Tongue (tissue), 2 donors: ENCODE data around the gene FBN2. TPM values are rescaled to one million over a fixed set of nuclear protein-coding genes. Genes with fewer than 3 reads are reported as not detected.
"Not testable (repeated sequence)": the region's sequence is repeated elsewhere in the genome, so short reads cannot be mapped to it uniquely, and the experiment has no call there.

Experiments
- DNase-seq: peaks from one replicate; pipeline ENCODE4 v3.0.0-alpha.2; 2015
- total RNA-seq: library from RNA; depleted of rRNA; stranded (reverse); fragments of >200 nt; gene quantifications from one replicate; pipeline ENCODE4 v1.2.3, GENCODE V29; 2014

The FBN2 gene
- total RNA-seq, 1 donor from 2014 or later = 215 TPM

- DNase-seq = no peak
Measured at GRCh38 chr5:128478386-128479368, 59.4 kb downstream of the FBN2 start.

GRCh38 chr5:128477944-128478343 is 60.1 kb downstream of the FBN2 start:
- DNase-seq = no peak

- DNase-seq = no peak
Measured at GRCh38 chr5:128475693-128476092, 62.4 kb downstream of the FBN2 start.

- DNase-seq = no peak
Measured at GRCh38 chr5:128472919-128473318, 65.1 kb downstream of the FBN2 start.

- no peak for DNase-seq
Measured at GRCh38 chr5:128472036-128472435, 66.0 kb downstream of the FBN2 start.

- no peak for DNase-seq
Measured at GRCh38 chr5:128470663-128471062, 67.4 kb downstream of the FBN2 start.

GRCh38 chr5:128469912-128470311 is 68.1 kb downstream of the FBN2 start:
- DNase-seq = no peak

- DNase-seq = peak; percentile 60
Measured at GRCh38 chr5:128466980-128467379, 71.1 kb downstream of the FBN2 start.

- peak; percentile 91 for DNase-seq
Measured at GRCh38 chr5:128466554-128466953, 71.5 kb downstream of the FBN2 start.

GRCh38 chr5:128464596-128464995 is 73.4 kb downstream of the FBN2 start:
- no peak for DNase-seq

- peak; percentile 57 for DNase-seq
Measured at GRCh38 chr5:128462330-128462729, 75.7 kb downstream of the FBN2 start.

GRCh38 chr5:128457147-128457915 is 80.7 kb downstream of the FBN2 start:
- DNase-seq = not testable (repeated sequence)

GRCh38 chr5:128455841-128456361 is 82.1 kb downstream of the FBN2 start:
- peak; percentile 89 for DNase-seq

- DNase-seq = peak; percentile 55
Measured at GRCh38 chr5:128453121-128453520, 84.9 kb downstream of the FBN2 start.

GRCh38 chr5:128447224-128447623 is 90.8 kb downstream of the FBN2 start:
- not testable (repeated sequence) for DNase-seq

- peak; percentile 50 for DNase-seq
Measured at GRCh38 chr5:128441941-128442350, 96.1 kb downstream of the FBN2 start.

- DNase-seq = no peak
Measured at GRCh38 chr5:128441165-128441564, 96.9 kb downstream of the FBN2 start.

- no peak for DNase-seq
Measured at GRCh38 chr5:128436749-128437188, 101.3 kb downstream of the FBN2 start.

GRCh38 chr5:128435861-128436260 is 102.2 kb downstream of the FBN2 start:
- no peak for DNase-seq

GRCh38 chr5:128434993-128435392 is 103.1 kb downstream of the FBN2 start:
- DNase-seq = no peak

- peak; percentile 62 for DNase-seq
Measured at GRCh38 chr5:128432913-128433440, 105.1 kb downstream of the FBN2 start.

- DNase-seq = no peak
Measured at GRCh38 chr5:128427921-128428320, 110.1 kb downstream of the FBN2 start.
